Kidney (tissue), 14 donors: ENCODE measurements around the gene DPY19L1. TPM values are rescaled to one million over a fixed set of nuclear protein-coding genes. Genes with fewer than 3 reads are reported as not detected.
"Not testable (repeated sequence)": the region's sequence is repeated elsewhere in the genome, so short reads cannot be mapped to it uniquely, and the experiment has no call there.

Source experiments
- DNase-seq, 5 donors: peaks; one replicate each; pipeline ENCODE4 v3.0.0-alpha.2; 2013 to 2020
- FAIRE-seq: peaks from 2 replicates; lab custom pipeline; 2012; peaks lifted over from hg19 to GRCh38; lab: Jason Lieb, UNC
- H3K27ac ChIP-seq, 2 donors: one replicate each; pipeline ENCODE4 v1.7.0; 2013; ENCODE audit warnings: low read depth in 2 of 2, low read length in 2 of 2, inconsistent platforms in 1 of 2
- H3K27me3 ChIP-seq: one replicate; pipeline ENCODE4 v1.7.1; 2013; ENCODE audit warnings: low read length, inconsistent platforms; ENCODE audit not compliant: control insufficient read depth, insufficient read depth
- H3K36me3 ChIP-seq, 3 donors: one replicate each; pipeline versions ENCODE4 v1.7.0 to v1.7.1; 2013; ENCODE audit warnings: low read length in 3 of 3, control low read depth in 1 of 3, inconsistent platforms in 1 of 3; ENCODE audit not compliant: insufficient read depth in 3 of 3, control insufficient read depth in 2 of 3
- H3K4me1 ChIP-seq, 3 donors: one replicate each; pipeline versions ENCODE4 v1.7.0 to v1.7.1; 2013; ENCODE audit warnings: low read length in 3 of 3, inconsistent platforms in 1 of 3, low read depth in 1 of 3; ENCODE audit not compliant: control insufficient read depth in 2 of 3, insufficient read depth in 2 of 3
- H3K4me3 ChIP-seq, 3 donors: one replicate each; pipeline versions ENCODE4 v1.7.0 to v1.8.1; 2013; ENCODE audit warnings: low read length in 3 of 3, control low read depth in 1 of 3, inconsistent platforms in 1 of 3
- H3K9ac ChIP-seq, 3 donors: one replicate each; pipeline versions ENCODE4 v1.7.0 to v1.7.1; 2013; ENCODE audit warnings: low read length in 3 of 3, control low read depth in 1 of 3, inconsistent platforms in 1 of 3
- H3K9me3 ChIP-seq, 3 donors: one replicate each; pipeline versions ENCODE4 v1.7.0 to v1.7.1; 2013; ENCODE audit warnings: low read length in 3 of 3, control low read depth in 1 of 3, inconsistent platforms in 1 of 3; ENCODE audit not compliant: control insufficient read depth in 2 of 3, insufficient read depth in 1 of 3
- intact Hi-C: fragments of 100-400 bp; cut with DNase I; formaldehyde crosslinking; loops from one replicate; pipeline ENCODE4 v1.11.1; 2022
- polyA plus RNA-seq: library from polyadenylated mRNA; stranded (reverse); fragments of 350-450 nt; fragmentation: Illumina TruSeq; extraction: RNeasy Lipid Tissue Mini Kit (QIAGEN cat#74804); gene quantifications from one replicate; pipeline ENCODE4 v1.2.3, GENCODE V29; 2014; ENCODE audit warnings: low read depth, low replicate concordance; ENCODE audit not compliant: insufficient read depth
- total RNA-seq: library from RNA; stranded (reverse); fragmentation: NEBNext Ultra II Directional; extraction: Animal tissue kit (Norgen Biotek cat#: 25700); gene quantifications from one replicate; pipeline ENCODE4 v1.2.1, GENCODE V29; 2021
- TF ChIP-seq, protein P1 (sequence below): IDR thresholded peaks from 3 replicates; pipeline ENCODE4 v1.5.1; 2012; ENCODE audit warnings: mild to moderate bottlenecking, moderate library complexity, borderline replicate concordance; ENCODE audit not compliant: insufficient read depth; ENCODE audit errors: extremely low read depth
- donor health status: control.
- donor health status: control.
- donor health status: control.
- donor health status: control.
- donor health status: control.
- donor health status: DM: yes; HTN: yes; CAD: no.
- donor health status: Normal renal cell carcinoma (clear cell type).

DPY19L1 gene
- total and polyA plus RNA-seq, 2 donors from 2014 or later = 5.0 to 32.4 TPM

DNA sequence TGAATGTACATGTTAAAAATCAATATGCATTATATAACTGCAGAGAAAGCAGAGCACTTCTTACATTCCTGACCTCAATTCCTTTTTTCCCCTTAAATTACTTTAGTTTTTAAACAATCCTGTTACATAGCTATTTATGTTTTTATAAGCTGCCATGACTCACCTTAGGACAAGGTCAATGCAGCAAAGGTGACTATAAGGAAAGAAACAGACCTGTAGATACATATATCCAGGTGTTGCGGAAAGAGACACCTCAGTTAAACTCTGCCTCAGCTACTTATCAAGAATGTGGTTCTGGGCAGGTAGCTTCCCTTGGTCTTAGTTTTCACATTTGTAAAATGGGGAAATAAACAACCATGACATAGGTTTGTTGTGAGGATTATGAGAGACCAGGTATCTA lies 105.5 kb downstream of the DPY19L1 start:
- Histone ChIP-seq H3K4me3 (no peak overlapping the region), H3K9ac (no peak overlapping the region), H3K9me3 (no peaks in the 10 kb centered on the region), H3K36me3 (no peaks in the 10 kb centered on the region), H3K27ac (no peak overlapping the region), H3K27me3 (no peaks in the 10 kb centered on the region), H3K4me1 (no peaks in the 10 kb centered on the region)
- FAIRE-seq (no peak), DNase-seq (no peak)
- TF ChIP-seq, protein P1, sequence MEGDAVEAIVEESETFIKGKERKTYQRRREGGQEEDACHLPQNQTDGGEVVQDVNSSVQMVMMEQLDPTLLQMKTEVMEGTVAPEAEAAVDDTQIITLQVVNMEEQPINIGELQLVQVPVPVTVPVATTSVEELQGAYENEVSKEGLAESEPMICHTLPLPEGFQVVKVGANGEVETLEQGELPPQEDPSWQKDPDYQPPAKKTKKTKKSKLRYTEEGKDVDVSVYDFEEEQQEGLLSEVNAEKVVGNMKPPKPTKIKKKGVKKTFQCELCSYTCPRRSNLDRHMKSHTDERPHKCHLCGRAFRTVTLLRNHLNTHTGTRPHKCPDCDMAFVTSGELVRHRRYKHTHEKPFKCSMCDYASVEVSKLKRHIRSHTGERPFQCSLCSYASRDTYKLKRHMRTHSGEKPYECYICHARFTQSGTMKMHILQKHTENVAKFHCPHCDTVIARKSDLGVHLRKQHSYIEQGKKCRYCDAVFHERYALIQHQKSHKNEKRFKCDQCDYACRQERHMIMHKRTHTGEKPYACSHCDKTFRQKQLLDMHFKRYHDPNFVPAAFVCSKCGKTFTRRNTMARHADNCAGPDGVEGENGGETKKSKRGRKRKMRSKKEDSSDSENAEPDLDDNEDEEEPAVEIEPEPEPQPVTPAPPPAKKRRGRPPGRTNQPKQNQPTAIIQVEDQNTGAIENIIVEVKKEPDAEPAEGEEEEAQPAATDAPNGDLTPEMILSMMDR = no peak
- intact Hi-C loops = no loop called here

DNA sequence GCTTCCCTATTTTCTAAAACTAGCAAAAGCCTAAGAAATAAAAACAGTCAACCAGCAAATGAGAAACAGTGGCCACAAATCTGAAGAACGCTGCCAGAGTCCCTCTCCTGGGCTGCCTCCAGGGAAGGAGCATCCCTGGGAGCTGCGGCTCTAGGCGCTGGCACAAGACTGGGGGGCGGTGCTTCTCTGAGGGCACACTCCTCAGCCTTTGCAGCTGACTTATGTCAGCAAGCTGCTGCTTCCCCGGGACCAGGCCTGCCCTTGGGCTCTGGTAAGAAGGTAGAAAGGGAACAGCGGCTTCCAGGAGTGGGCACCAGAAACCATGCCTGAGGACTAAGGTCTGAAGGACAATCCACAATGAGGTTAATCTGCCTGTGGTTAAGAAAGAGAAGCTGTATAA lies 107.5 kb downstream of the DPY19L1 start:
- H3K27me3 ChIP-seq, H3K9me3 ChIP-seq, FAIRE-seq, intact Hi-C loops, H3K9ac ChIP-seq, H3K4me3 ChIP-seq, H3K4me1 ChIP-seq, H3K27ac ChIP-seq, H3K36me3 ChIP-seq: not testable (repeated sequence)
- DNase-seq = peak in 1 of 5 donors; percentile 57

DNA sequence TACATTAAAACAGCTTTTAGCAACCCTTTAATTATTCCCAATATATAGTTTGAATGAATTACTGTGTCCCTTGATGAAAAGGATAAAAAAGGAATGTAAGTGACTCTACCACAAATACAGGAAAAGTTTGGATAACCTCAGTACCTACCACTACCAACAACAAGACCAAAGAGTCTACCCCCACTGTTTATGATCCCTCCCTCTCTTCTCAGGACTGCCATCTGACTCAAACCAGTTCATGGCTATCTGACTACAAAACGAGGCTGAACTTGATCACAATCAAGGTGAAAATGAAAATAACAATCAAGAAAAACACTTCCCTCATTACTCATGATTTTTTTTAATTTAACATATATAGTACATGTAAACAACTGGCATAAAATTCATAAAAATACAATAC lies 108.7 kb downstream of the DPY19L1 start:
- no peak overlapping the region for H3K27ac ChIP-seq
- H3K9me3 ChIP-seq = no peaks in the 10 kb centered on the region
- no peak overlapping the region for H3K4me3 ChIP-seq
- FAIRE-seq = peak; percentile 27
- no peaks in the 10 kb centered on the region for H3K4me1 ChIP-seq
- DNase-seq = no peak
- TF ChIP-seq, protein P1 = no peak
- intact Hi-C loops = no loop called here
- no peak overlapping the region for H3K9ac ChIP-seq
- no peaks in the 10 kb centered on the region for H3K27me3 ChIP-seq
- no peaks in the 10 kb centered on the region for H3K36me3 ChIP-seq

DNA sequence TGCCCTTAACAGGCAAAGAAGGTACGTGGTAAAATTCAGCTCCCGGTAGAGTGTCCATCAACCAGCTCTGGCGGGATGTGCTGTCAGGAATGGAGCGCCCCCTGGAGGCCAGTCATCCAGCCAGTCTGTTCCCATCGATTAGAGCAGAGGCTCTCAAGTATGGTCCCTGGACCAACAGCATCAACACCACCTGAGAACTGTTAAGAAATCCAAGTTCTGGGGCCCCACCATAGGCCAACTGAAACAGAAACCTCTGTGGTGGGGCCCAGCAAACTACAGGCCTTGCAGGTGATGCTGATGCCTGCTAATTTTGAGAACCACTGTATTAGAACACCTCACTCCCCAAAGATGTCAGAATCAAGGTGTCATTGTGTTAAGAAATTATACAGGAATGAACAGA lies 109.2 kb downstream of the DPY19L1 start:
- Histone ChIP-seq H3K36me3 (no peaks in the 10 kb centered on the region), H3K4me1 (no peaks in the 10 kb centered on the region), H3K4me3 (no peak overlapping the region), H3K27ac (no peak overlapping the region), H3K27me3 (no peaks in the 10 kb centered on the region), H3K9me3 (no peaks in the 10 kb centered on the region), H3K9ac (no peak overlapping the region)
- DNase-seq (peak in 4 of 5 donors; percentile 19 to 50 (median 26)), FAIRE-seq (no peak)
- intact Hi-C loops = no loop called here
- TF ChIP-seq, protein P1 = peak; percentile 29

DNA sequence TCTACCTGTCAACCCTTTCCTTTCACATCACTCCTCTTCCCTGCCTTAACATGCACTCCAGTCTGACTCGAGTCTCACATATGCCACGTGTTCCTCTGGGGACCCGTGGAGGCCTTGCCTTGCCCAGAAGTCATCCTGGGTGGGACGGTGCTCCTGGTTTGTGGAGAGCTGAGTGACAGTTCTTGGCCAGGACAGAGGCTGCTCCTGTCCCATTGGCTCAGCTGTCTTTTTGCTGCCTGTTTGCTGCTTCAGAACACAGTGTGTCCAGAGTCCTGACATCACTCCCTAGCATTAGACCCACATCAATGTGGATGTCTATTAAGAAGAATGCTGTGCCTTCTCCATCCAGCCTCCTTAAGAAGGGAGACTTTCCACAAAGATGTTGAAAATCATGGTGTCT lies 116.8 kb downstream of the DPY19L1 start:
- DNase-seq, H3K4me3 ChIP-seq, H3K9ac ChIP-seq, H3K27me3 ChIP-seq, H3K4me1 ChIP-seq, H3K9me3 ChIP-seq, FAIRE-seq, H3K27ac ChIP-seq, H3K36me3 ChIP-seq, intact Hi-C loops: not testable (repeated sequence)

DNA sequence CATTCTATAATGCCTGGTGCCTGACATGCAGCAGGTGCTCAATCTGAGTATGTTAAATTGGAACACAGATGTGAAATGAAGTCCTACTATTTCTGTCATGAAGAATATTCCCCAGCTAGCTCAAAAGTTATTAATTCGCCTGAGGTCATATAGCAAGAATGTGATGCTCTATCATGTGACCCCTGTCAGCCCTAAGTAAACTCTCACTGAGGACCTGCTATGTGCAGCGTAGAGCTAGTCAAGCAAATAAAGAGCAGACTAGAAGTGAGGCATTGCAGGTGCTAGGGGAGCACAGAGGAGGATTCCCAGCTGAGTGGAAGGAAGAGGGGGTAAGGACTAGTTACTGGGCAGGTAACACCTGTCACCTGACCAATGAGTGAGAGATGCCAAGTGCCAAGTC lies 118.2 kb downstream of the DPY19L1 start:
- DNase-seq, H3K4me1 ChIP-seq, H3K36me3 ChIP-seq, H3K27me3 ChIP-seq, H3K9ac ChIP-seq, FAIRE-seq, H3K27ac ChIP-seq, H3K9me3 ChIP-seq, H3K4me3 ChIP-seq, intact Hi-C loops: not testable (repeated sequence)
